Activated CD4-positive, alpha-beta T cell treated with anti-CD3 and anti-CD28 coated beads, Interleukin-2, amount 50 U/mL, for 24 hours (primary cell): ENCODE results near the gene TAL2.

ENCODE experiments used
- DNase-seq, 2 donors: peaks; one replicate each; pipeline ENCODE4 v3.0.0-alpha.2; 2020; ENCODE audit warnings: low read depth in 1 of 2, low spot score in 1 of 2

TAL2 gene

GRCh38 chr9:105706156-105706555, 43.9 kb downstream of the TAL2 start:
- no peak for DNase-seq

GRCh38 chr9:105708405-105708804, 46.1 kb downstream of the TAL2 start:
- no peak for DNase-seq

- no peak for DNase-seq
Observed at GRCh38 chr9:105710638-105711037, 48.4 kb downstream of the TAL2 start.

GRCh38 chr9:105711867-105712266, 49.6 kb downstream of the TAL2 start:
- no peak for DNase-seq

GRCh38 chr9:105712297-105712696, 50.0 kb downstream of the TAL2 start:
- DNase-seq = no peak
